Ammon's horn (tissue), 1 donor: ENCODE measurements around the gene MILR1.
"Not testable (repeated sequence)": the region's sequence is repeated elsewhere in the genome, so short reads cannot be mapped to it uniquely, and the experiment has no call there.

Experiments used
- DNase-seq: peaks from one replicate; pipeline ENCODE4 v3.0.0-alpha.2; 2016; ENCODE audit warnings: low spot score

The MILR1 gene

GRCh38 chr17:64471440-64471839 is 22.5 kb downstream of the MILR1 start:
- DNase-seq = no peak

- no peak for DNase-seq
Measured at GRCh38 chr17:64472564-64472963, 23.6 kb downstream of the MILR1 start.

- no peak for DNase-seq
Measured at GRCh38 chr17:64477849-64478248, 28.9 kb downstream of the MILR1 start.

GRCh38 chr17:64480951-64481350 is 32.0 kb downstream of the MILR1 start:
- DNase-seq = no peak

- DNase-seq = no peak
Measured at GRCh38 chr17:64484380-64484779, 35.5 kb downstream of the MILR1 start.

- DNase-seq = no peak
Measured at GRCh38 chr17:64488301-64488700, 39.4 kb downstream of the MILR1 start.

- DNase-seq = peak; percentile 16
Measured at GRCh38 chr17:64491034-64491860, 42.3 kb downstream of the MILR1 start.

GRCh38 chr17:64491994-64492393 is 43.1 kb downstream of the MILR1 start:
- no peak for DNase-seq

GRCh38 chr17:64492481-64493109 is 43.7 kb downstream of the MILR1 start:
- no peak for DNase-seq

- DNase-seq = no peak
Measured at GRCh38 chr17:64494121-64494520, 45.2 kb downstream of the MILR1 start.

GRCh38 chr17:64495300-64495699 is 46.4 kb downstream of the MILR1 start:
- DNase-seq = not testable (repeated sequence)

- DNase-seq = no peak
Measured at GRCh38 chr17:64496348-64496785, 47.5 kb downstream of the MILR1 start.

GRCh38 chr17:64496786-64497564 is 48.1 kb downstream of the MILR1 start, which contains the start of gene POLG2:
TSS of gene POLG2 (minus strand) at chr17:64497054. CDS start at chr17:64496968, 86 bp downstream.
- DNase-seq = peak; percentile 96

- DNase-seq = no peak
Measured at GRCh38 chr17:64497565-64498035, 48.7 kb downstream of the MILR1 start.

GRCh38 chr17:64498308-64499203 is 49.6 kb downstream of the MILR1 start:
- DNase-seq = no peak

GRCh38 chr17:64499805-64500486 is 51.0 kb downstream of the MILR1 start:
- no peak for DNase-seq

- no peak for DNase-seq
Measured at GRCh38 chr17:64500487-64500859, 51.6 kb downstream of the MILR1 start.

- no peak for DNase-seq
Measured at GRCh38 chr17:64500862-64501765, 52.2 kb downstream of the MILR1 start.

- no peak for DNase-seq
Measured at GRCh38 chr17:64502021-64502420, 53.1 kb downstream of the MILR1 start.

GRCh38 chr17:64502809-64503208 is 53.9 kb downstream of the MILR1 start:
- DNase-seq = no peak
